ENCODE results near the gene FRMD6.

FRMD6 gene

GRCh38 chr14:51735851-51736250 is 84.1 kb downstream of the FRMD6 start:
- no peaks in the 10 kb centered on the region for H3K79me2 ChIP-seq (ENCODE audit: insufficient read depth, low read length)
- no peaks in the 10 kb centered on the region for H3K9me3 ChIP-seq (ENCODE audit: insufficient read depth, low read length, severe bottlenecking)
- H3K4me2 ChIP-seq (ENCODE audit: insufficient read depth, low read length), result no peak overlapping the region
- no peak overlapping the region for H2AFZ ChIP-seq (ENCODE audit: low read depth, low read length)
- H3K36me3 ChIP-seq (ENCODE audit: insufficient read depth, low read length), result no peaks in the 10 kb centered on the region; the same call in 1 of the 2 replicates
- H3K4me3 ChIP-seq (ENCODE audit: low read depth in 1 of 2, low read length in 2 of 2), result no peak overlapping the region
- H3K9ac ChIP-seq (ENCODE audit: low read depth, low read length), result no peak overlapping the region
- ATAC-seq (ENCODE audit: insufficient read depth, low read depth) (no peak), DNase-seq (no peak)
- no peaks in the 10 kb centered on the region for H3K27me3 ChIP-seq (ENCODE audit: insufficient read depth, low read length, poor library complexity)
- H3K27ac ChIP-seq (ENCODE audit: low read length), result no peak overlapping the region
- H4K20me1 ChIP-seq (ENCODE audit: insufficient read depth, low read length), result no peaks in the 10 kb centered on the region
- no peaks in the 10 kb centered on the region for H3K4me1 ChIP-seq (ENCODE audit: insufficient read depth, low read length)
- TF ChIP-seq CTCF (IDR thresholded peaks at IDR 0.05; ENCODE audit: borderline replicate concordance, extremely low read depth, low read length, poor library complexity, severe bottlenecking), result no peak
- TF ChIP-seq EZH2 (IDR thresholded peaks at IDR 0.05; ENCODE audit: borderline replicate concordance, low read depth, low read length, severe bottlenecking), result no peak

- H3K79me2 ChIP-seq (ENCODE audit: insufficient read depth, low read length), result no peaks in the 10 kb centered on the region
- H4K20me1 ChIP-seq (ENCODE audit: insufficient read depth, low read length), result no peaks in the 10 kb centered on the region
- no peaks in the 10 kb centered on the region for H3K27me3 ChIP-seq (ENCODE audit: insufficient read depth, low read length, poor library complexity)
- no peak overlapping the region for H3K4me3 ChIP-seq (ENCODE audit: low read depth in 1 of 2, low read length in 2 of 2)
- no peaks in the 10 kb centered on the region for H3K9me3 ChIP-seq (ENCODE audit: insufficient read depth, low read length, severe bottlenecking)
- no peak overlapping the region for H2AFZ ChIP-seq (ENCODE audit: low read depth, low read length)
- no peak overlapping the region for H3K27ac ChIP-seq (ENCODE audit: low read length)
- peak; percentile 16 for DNase-seq
- no peaks in the 10 kb centered on the region for H3K36me3 ChIP-seq (ENCODE audit: insufficient read depth, low read length)
- peak; percentile 45; the same call in 2 of the 3 replicates for ATAC-seq (ENCODE audit: insufficient read depth, low read depth)
- no peak overlapping the region for H3K9ac ChIP-seq (ENCODE audit: low read depth, low read length)
- no peak for TF ChIP-seq CTCF (IDR thresholded peaks at IDR 0.05; ENCODE audit: borderline replicate concordance, extremely low read depth, low read length, poor library complexity, severe bottlenecking)
- TF ChIP-seq EZH2 (IDR thresholded peaks at IDR 0.05; ENCODE audit: borderline replicate concordance, low read depth, low read length, severe bottlenecking), result no peak
- no peak overlapping the region for H3K4me2 ChIP-seq (ENCODE audit: insufficient read depth, low read length)
- H3K4me1 ChIP-seq (ENCODE audit: insufficient read depth, low read length), result no peaks in the 10 kb centered on the region
Observed at GRCh38 chr14:51738754-51739153, 87.0 kb downstream of the FRMD6 start.

- ATAC-seq (ENCODE audit: insufficient read depth, low read depth), result no peak
- no peaks in the 10 kb centered on the region for H3K27me3 ChIP-seq (ENCODE audit: insufficient read depth, low read length, poor library complexity)
- no peak overlapping the region for H3K9ac ChIP-seq (ENCODE audit: low read depth, low read length)
- H3K9me3 ChIP-seq (ENCODE audit: insufficient read depth, low read length, severe bottlenecking), result no peaks in the 10 kb centered on the region
- no peak for DNase-seq
- no peak overlapping the region for H3K27ac ChIP-seq (ENCODE audit: low read length)
- TF ChIP-seq CTCF (IDR thresholded peaks at IDR 0.05; ENCODE audit: borderline replicate concordance, extremely low read depth, low read length, poor library complexity, severe bottlenecking) (no peak), EZH2 (IDR thresholded peaks at IDR 0.05; ENCODE audit: borderline replicate concordance, low read depth, low read length, severe bottlenecking) (no peak)
- no peak overlapping the region for H3K4me2 ChIP-seq (ENCODE audit: insufficient read depth, low read length)
- no peaks in the 10 kb centered on the region for H3K4me1 ChIP-seq (ENCODE audit: insufficient read depth, low read length)
- no peaks in the 10 kb centered on the region for H4K20me1 ChIP-seq (ENCODE audit: insufficient read depth, low read length)
- H3K36me3 ChIP-seq (ENCODE audit: insufficient read depth, low read length), result no peaks in the 10 kb centered on the region
- H2AFZ ChIP-seq (ENCODE audit: low read depth, low read length), result no peak overlapping the region
- H3K79me2 ChIP-seq (ENCODE audit: insufficient read depth, low read length), result no peaks in the 10 kb centered on the region
- H3K4me3 ChIP-seq (ENCODE audit: low read depth in 1 of 2, low read length in 2 of 2), result no peak overlapping the region
Observed at GRCh38 chr14:51743588-51744000, 91.9 kb downstream of the FRMD6 start.

Data from DND-41 (cell line).